Vagina (tissue), 2 donors: ENCODE data around the gene NPAS2. TPM values are rescaled to one million over a fixed set of nuclear protein-coding genes. Genes with fewer than 3 reads are reported as not detected.

Source experiments
- DNase-seq, 2 donors: peaks; one replicate each; pipeline ENCODE4 v3.0.0-alpha.2; 2017; ENCODE audit errors: extremely low spot score in 2 of 2
- H3K27ac ChIP-seq: fragments of 200-600 bp; sonication (generic); one replicate; pipeline ENCODE4 v1.5.1; 2019
- H3K27me3 ChIP-seq: fragments of 200-600 bp; sonication (generic); one replicate; pipeline ENCODE4 v1.5.1; 2019
- H3K36me3 ChIP-seq, 2 donors: fragments of 200-600 bp; sonication (generic); one replicate each; pipeline ENCODE4 v1.5.1; 2017 to 2019
- H3K4me1 ChIP-seq: fragments of 200-600 bp; sonication (generic); one replicate; pipeline ENCODE4 v1.5.1; 2019
- H3K4me3 ChIP-seq, 2 donors: fragments of 200-600 bp; sonication (generic); 1 replicate in 1 of 2; 2 replicates in 1 of 2; pipeline ENCODE4 v1.5.1; 2016 to 2019
- H3K9me3 ChIP-seq: fragments of 200-600 bp; sonication (generic); one replicate; pipeline ENCODE4 v1.5.1; 2019
- CTCF ChIP-seq, 3 experiments: fragments of 450-650 bp in 2 of 3; fragments of 200-600 bp in 1 of 3; sonication (generic) in 1 of 3; IDR thresholded peaks; one replicate each; pipeline ENCODE4 v1.5.1; 2017 to 2019; ENCODE audit warnings: antibody characterized with exemption in 3 of 3, mild to moderate bottlenecking in 2 of 3, moderate library complexity in 2 of 3
- POLR2A ChIP-seq, 2 donors: fragments of 450-650 bp; IDR thresholded peaks; one replicate each; pipeline ENCODE4 v1.6.1; 2017; ENCODE audit warnings: antibody characterized with exemption in 2 of 2, mild to moderate bottlenecking in 2 of 2, moderate library complexity in 2 of 2
- POLR2AphosphoS5 ChIP-seq, 2 donors: sonication (generic); formaldehyde crosslinking; IDR thresholded peaks; one replicate each; pipeline ENCODE4 v1.9.0; 2017; ENCODE audit warnings: antibody characterized with exemption in 2 of 2, mild to moderate bottlenecking in 2 of 2, low read depth in 1 of 2; ENCODE audit not compliant: insufficient read depth in 1 of 2
- intact Hi-C: fragments of 100-400 bp; cut with DNase I; formaldehyde crosslinking; loops from one replicate; pipeline ENCODE4 v1.15.1; 2023
- total RNA-seq: library from RNA; depleted of rRNA; stranded (reverse); fragments of >200 nt; gene quantifications from one replicate; pipeline ENCODE4 v1.2.3, GENCODE V29; 2016

The NPAS2 gene
- total RNA-seq, 1 donor from 2014 or later: 37.6 TPM

GRCh38 chr2:101026923-101027469 lies 207.1 kb downstream of the NPAS2 start:
- no peaks in the 10 kb centered on the region for H3K4me1 ChIP-seq
- no peak overlapping the region for H3K4me3 ChIP-seq
- DNase-seq: no peak
- intact Hi-C loops: no loop called here
- H3K9me3 ChIP-seq: no peaks in the 10 kb centered on the region
- H3K36me3 ChIP-seq: peaks cover 0 to 8% of the 10 kb centered on the region in 2 donors
- no peak overlapping the region for H3K27ac ChIP-seq
- no peaks in the 10 kb centered on the region for H3K27me3 ChIP-seq
- no peak for TF ChIP-seq POLR2A (IDR thresholded peaks at IDR 0.05)

- no peaks in the 10 kb centered on the region for H3K9me3 ChIP-seq
- DNase-seq: no peak
- TF ChIP-seq POLR2A (IDR thresholded peaks at IDR 0.05): no peak
- no peak for TF ChIP-seq POLR2AphosphoS5 (IDR thresholded peaks at IDR 0.05; ENCODE audit: insufficient read depth in 1 of 2, low read depth in 1 of 2)
- no peak for TF ChIP-seq CTCF (IDR thresholded peaks at IDR 0.05)
- peaks cover 0 to 15% of the 10 kb centered on the region in 2 donors for H3K36me3 ChIP-seq
- no peaks in the 10 kb centered on the region for H3K27me3 ChIP-seq
- no peak overlapping the region for H3K4me3 ChIP-seq
- intact Hi-C loops: no loop called here
- no peak overlapping the region for H3K27ac ChIP-seq
- H3K4me1 ChIP-seq: no peaks in the 10 kb centered on the region
Observed at GRCh38 chr2:101027852-101028251, 207.9 kb downstream of the NPAS2 start.

- Histone ChIP-seq H3K36me3 (peaks cover 0 to 36% of the 10 kb centered on the region in 2 donors), H3K27me3 (no peaks in the 10 kb centered on the region), H3K4me1 (no peaks in the 10 kb centered on the region), H3K9me3 (no peaks in the 10 kb centered on the region), H3K4me3 (no peak overlapping the region), H3K27ac (no peak overlapping the region)
- DNase-seq: no peak
- no peak for TF ChIP-seq POLR2AphosphoS5 (IDR thresholded peaks at IDR 0.05; ENCODE audit: insufficient read depth in 1 of 2, low read depth in 1 of 2)
- no peak for TF ChIP-seq CTCF (IDR thresholded peaks at IDR 0.05)
- no peak for TF ChIP-seq POLR2A (IDR thresholded peaks at IDR 0.05)
- intact Hi-C loops: no loop called here
Observed at GRCh38 chr2:101030866-101031554, 211.1 kb downstream of the NPAS2 start.

GRCh38 chr2:101032084-101032776 lies 212.3 kb downstream of the NPAS2 start:
- no peaks in the 10 kb centered on the region for H3K27me3 ChIP-seq
- no peaks in the 10 kb centered on the region for H3K4me1 ChIP-seq
- no peak for DNase-seq
- no peak overlapping the region for H3K4me3 ChIP-seq
- peaks cover 0 to 44% of the 10 kb centered on the region in 2 donors for H3K36me3 ChIP-seq
- no peak for TF ChIP-seq CTCF (IDR thresholded peaks at IDR 0.05)
- no peak for TF ChIP-seq POLR2AphosphoS5 (IDR thresholded peaks at IDR 0.05; ENCODE audit: insufficient read depth in 1 of 2, low read depth in 1 of 2)
- TF ChIP-seq POLR2A (IDR thresholded peaks at IDR 0.05): no peak
- H3K9me3 ChIP-seq: no peaks in the 10 kb centered on the region
- no peak overlapping the region for H3K27ac ChIP-seq
- intact Hi-C loops: no loop called here

GRCh38 chr2:101036562-101036961 lies 216.6 kb downstream of the NPAS2 start:
- H3K9me3 ChIP-seq: no peaks in the 10 kb centered on the region
- no peak overlapping the region for H3K27ac ChIP-seq
- peaks cover 0 to 54% of the 10 kb centered on the region in 2 donors for H3K36me3 ChIP-seq
- intact Hi-C loops: no loop called here
- H3K27me3 ChIP-seq: no peaks in the 10 kb centered on the region
- no peaks in the 10 kb centered on the region for H3K4me1 ChIP-seq
- H3K4me3 ChIP-seq: no peak overlapping the region
- no peak for DNase-seq
- TF ChIP-seq POLR2A (IDR thresholded peaks at IDR 0.05): no peak
- no peak for TF ChIP-seq CTCF (IDR thresholded peaks at IDR 0.05)
- no peak for TF ChIP-seq POLR2AphosphoS5 (IDR thresholded peaks at IDR 0.05; ENCODE audit: insufficient read depth in 1 of 2, low read depth in 1 of 2)
